Activated CD4-positive, alpha-beta T cell treated with anti-CD3 and anti-CD28 coated beads, Interleukin-2, amount 50 U/mL, for 48 hours (primary cell): ENCODE data around the gene KCNQ1.

Source experiments
- DNase-seq, 2 experiments: peaks; one replicate each; pipeline ENCODE4 v3.0.0-alpha.2; 2020

Gene KCNQ1

DNA sequence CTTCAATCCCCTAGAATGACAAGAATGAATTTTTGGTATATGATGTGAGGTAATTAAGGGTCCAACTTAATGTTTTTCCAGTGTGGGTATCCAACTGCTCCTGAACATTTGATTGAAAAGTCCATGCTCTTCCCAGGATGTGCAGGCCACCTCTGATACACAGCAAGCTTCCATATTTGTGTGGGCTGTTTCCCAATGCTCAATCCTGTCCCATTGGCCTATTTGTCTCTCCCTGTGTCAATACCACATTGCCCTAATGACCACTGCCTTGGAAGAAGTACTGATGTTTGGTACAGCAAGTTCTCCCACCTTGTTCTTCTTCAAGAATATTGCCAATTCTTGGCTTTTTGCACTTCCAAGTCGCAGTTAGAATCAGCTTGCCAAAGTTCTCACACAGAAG, 212.1 kb downstream of the KCNQ1 start:
- DNase-seq, result no peak

GRCh38 chr11:2657697-2658284, 213.0 kb downstream of the KCNQ1 start:
- no peak for DNase-seq

- DNase-seq, result no peak
Observed at GRCh38 chr11:2660357-2660939, 215.6 kb downstream of the KCNQ1 start.

- no peak for DNase-seq
Observed at GRCh38 chr11:2661173-2662023, 216.6 kb downstream of the KCNQ1 start.

GRCh38 chr11:2662024-2662312, 217.2 kb downstream of the KCNQ1 start:
- no peak for DNase-seq

DNA sequence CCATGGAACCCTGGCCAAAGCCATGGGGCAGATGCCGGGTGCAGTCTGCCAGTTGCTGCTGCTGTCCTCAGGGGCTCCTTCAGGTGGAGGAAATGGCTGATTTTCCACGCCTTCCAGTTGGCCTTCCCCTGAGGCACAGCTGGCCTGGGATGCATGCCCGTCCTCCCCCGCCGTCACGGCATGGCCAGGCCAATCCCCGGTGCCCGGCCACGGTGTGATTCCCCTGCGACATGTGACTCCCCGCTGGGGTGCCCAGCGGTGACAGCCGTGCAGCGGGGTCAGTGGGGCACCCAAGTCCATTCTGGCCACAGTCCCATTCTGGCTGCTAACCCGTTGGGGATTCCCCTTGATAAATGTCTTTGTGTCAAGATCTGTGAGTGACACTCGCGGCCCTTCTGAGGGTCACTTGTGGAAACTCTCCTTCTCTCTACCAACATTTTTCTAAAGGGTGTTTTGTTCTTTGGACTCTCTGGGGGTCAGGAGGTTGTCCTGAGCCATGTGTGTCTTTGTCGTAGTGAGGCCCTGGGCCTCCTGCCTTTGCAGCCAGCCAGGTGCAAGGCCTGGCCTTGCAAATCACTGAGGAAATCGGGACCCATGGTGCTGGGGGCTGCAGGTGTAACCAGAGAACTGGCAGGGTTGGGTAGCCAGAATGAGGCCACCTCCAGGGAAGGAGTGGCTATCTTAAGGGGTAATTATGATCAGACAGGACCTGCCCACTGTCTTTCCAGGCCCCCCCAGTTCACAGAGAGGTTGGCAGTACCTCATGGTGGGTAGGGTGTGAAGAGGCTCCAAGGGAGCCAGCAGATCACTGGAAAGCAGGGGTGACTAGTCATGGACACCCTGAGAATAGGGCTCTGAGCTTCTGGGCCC, 217.9 kb downstream of the KCNQ1 start:
- DNase-seq, result no peak

- DNase-seq, result no peak
Observed at GRCh38 chr11:2663506-2663905, 218.7 kb downstream of the KCNQ1 start.

GRCh38 chr11:2663915-2664314, 219.1 kb downstream of the KCNQ1 start:
- DNase-seq, result no peak

DNA sequence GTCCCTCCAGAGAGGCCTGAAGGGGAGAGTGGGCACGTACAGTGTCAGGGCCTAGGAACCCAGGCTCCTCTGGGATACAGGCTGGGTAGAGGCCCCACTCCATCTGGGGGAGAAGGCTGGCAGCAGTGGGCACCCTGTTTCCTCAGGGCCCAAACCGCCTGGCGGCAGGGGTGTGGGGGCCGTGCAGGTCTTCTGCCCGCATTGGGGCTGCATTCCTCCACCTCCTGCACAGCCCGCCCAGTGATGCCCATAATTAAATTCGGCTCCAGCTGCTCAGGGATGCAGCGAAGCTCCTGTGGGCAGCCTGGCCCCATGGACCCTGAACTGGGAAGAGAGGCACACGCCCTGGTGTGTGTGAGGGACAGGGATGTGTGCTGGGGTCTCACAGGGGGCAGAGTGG, 219.6 kb downstream of the KCNQ1 start:
- no peak for DNase-seq

DNA sequence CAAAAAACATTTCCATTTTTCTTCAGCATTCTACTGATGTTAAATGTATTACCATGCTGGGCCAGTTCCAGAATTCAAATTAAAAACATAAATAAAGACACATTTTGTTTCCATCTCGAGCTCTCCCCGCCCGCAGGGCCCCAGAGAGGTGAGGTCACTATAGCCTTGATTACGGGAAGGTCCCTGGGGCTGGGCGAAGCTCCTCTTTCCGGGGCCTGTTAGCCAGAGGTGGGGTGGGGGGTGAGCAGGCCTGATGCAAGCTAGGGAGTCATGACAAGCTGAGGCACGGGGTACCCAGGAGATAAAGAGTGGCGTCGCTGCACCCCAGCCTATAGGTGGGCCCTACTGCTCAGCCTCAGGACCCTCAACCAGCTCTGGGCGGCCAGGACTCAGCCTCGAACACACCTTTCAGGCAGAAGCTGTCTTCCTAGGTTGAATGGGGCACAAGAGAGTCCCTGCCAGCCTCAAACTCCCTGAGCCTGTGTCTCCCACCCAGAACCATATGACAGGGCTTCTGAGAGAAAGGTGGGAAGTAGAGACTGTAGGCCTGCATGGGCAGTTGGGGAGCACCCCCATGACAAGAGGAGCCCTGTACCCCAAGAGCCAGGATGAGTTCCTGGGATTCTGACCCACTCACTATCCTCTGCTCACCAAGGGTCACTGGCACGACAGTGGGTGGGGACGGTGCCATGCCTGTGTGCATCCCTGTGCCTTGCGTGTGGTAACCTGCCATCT, 220.2 kb downstream of the KCNQ1 start:
- DNase-seq, result no peak

DNA sequence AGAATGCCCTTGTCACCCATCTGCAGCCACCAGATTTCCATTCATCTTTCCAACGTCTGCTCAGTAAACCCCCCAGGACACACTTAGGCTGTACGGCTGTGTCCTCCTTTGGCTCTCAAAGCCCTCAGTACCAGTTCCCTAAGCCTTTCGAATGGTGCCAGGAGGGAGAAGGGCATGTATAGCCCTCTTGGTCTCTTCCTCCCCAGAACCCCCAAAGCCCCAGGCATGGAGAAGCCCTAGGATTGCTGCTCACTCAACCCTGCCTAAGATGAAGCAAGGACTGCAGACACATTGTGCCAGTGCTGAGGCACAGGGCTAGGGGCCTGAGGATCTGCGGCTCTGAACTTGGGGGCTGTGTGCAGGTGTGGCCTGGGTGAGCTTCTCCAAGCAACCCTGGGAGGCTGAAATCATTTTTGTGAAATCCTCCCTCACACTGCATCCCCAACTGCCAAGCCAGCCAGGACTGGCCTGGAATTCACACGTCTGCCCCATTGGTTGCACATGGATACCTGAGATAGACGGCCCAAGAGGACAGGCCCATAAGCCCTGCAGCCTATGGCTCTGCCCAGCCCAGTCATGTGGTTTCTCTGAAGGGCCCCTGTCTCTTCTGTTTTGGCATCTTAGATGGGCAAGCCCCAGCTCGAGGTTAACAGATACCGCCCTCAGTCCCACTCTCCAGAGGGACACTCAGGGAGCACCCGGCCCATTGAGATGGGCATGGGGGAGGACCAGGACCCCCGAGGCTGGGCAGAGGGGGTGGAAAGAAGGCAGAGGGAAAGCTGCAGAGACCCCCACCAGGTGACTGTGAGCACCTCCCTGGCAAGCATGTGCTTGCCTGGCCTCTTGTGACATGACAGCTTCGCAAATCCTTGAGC, 221.0 kb downstream of the KCNQ1 start:
- DNase-seq, result no peak

DNA sequence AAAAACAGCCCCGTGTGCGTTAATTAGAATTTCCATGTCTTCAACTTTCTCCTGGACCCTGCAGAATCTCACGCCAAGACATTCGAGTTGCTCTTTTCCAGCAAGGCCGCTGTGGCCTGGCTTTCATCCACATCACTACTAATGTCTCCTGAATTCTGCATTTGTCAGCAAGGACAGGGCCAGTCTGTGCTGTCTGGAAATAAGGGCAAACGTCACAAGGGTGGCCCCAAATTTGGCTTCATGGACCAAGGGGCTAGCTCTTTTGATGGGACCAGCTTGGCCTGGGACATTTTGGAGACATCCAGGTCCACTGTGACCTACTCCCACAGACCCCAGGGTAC, 221.6 kb downstream of the KCNQ1 start:
- no peak for DNase-seq

DNA sequence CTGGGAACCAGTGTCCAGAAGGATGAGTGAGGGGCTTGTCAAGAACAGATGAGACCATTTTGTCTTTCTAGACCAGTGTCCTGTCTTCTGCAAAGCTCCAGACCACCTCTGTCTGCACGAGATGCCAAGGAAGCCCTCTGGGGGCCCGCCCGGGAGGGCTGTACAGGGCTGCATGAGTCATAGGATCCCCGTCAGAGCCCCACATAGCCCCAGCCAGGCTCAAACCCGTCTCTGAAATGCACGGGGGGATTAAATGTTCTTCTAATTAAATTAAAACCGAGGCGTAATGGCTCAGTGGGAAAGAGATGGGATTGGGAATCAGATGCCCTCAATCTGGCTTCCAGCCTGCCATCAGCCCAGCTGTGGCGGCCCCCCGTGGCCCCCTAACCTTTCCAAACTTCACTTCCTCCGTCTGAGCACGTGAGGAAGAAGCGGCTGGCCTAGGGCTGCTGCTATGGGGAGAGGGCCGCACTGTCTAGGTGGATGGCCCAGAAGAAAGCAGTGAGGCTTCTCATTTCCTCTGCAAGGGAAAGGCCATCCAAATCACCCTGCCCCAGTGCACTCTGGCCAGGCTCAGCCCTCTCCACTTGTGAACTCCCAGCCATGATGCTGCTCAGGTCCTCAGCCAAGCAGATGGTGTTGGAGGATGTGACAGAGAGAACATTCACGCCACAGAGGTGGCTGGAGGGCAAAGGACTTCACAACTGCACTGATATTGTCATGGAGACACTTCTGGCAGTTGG, 222.2 kb downstream of the KCNQ1 start:
- DNase-seq, result no peak

- DNase-seq, result no peak
Observed at GRCh38 chr11:2667940-2668339, 223.1 kb downstream of the KCNQ1 start.

GRCh38 chr11:2668876-2669275, 224.1 kb downstream of the KCNQ1 start:
- DNase-seq, result no peak

DNA sequence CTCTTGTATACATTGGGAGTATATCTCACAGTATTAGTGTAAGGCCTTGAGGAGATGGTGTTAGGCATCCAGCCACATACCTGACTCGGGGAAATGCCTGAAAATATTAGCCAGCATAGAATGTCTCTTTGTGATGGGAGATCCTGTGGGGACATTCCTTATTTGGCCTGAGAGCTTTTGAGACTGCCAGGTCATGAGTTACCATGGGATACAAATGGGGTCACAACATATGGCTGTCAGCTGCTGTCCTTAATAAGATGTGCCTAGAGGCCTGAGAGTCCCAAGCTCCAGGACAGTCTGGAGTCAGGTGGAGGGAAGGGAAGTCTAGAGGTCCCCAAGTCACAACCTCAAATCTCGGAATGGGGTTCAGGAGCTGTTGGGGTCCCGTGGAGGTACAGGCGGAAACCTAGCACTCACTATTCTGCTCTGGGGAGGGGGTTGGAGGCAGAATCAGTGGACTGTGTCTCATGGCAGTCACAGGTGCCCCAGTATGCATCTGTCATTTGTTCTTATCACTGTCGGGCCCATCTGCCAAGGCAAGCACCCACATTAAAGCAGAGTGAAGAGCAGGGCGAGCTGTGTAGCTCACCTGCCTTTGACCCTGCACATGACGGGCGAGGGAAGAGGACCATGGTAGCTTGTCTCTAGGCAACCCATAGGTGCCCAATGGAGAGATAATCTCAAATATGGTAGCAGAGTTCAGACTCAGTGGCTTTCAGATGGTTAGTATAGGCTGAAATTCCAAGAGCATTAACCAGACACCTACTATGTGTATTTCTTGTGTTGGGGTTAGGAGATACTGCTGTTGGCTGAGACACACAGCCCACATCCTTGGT, 225.0 kb downstream of the KCNQ1 start:
- no peak for DNase-seq

- no peak for DNase-seq
Observed at GRCh38 chr11:2670541-2671100, 225.8 kb downstream of the KCNQ1 start.

DNA sequence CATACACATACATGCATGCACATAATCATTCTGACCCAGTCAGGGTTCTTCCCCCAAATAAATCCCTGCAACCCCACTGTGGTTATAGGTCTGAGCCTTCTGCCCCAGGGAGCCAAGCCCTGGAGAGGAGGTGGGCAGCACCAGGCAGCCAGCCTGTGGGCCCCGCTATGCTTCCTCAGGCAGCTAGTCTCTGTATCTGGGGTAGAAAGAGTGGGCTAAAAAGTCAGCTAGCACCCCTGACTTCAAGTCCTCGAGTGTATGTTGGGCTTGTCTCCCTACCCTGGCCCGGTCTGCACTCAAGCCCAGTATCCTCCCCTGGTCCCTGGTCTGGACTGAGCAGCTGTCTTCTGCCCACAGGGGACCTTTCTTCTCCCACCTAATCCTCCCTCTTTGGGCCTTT, 226.9 kb downstream of the KCNQ1 start:
- DNase-seq, result no peak

- DNase-seq, result no peak
Observed at GRCh38 chr11:2672553-2673249, 227.9 kb downstream of the KCNQ1 start.
